ENCODE data around the gene INTS3. TPM values are rescaled to one million over a fixed set of nuclear protein-coding genes. Genes with fewer than 3 reads are reported as not detected.

Gene INTS3
- total RNA-seq, 4 donors from 2014 or later, result 31.4 to 55.3 (median 43.5) TPM

DNA sequence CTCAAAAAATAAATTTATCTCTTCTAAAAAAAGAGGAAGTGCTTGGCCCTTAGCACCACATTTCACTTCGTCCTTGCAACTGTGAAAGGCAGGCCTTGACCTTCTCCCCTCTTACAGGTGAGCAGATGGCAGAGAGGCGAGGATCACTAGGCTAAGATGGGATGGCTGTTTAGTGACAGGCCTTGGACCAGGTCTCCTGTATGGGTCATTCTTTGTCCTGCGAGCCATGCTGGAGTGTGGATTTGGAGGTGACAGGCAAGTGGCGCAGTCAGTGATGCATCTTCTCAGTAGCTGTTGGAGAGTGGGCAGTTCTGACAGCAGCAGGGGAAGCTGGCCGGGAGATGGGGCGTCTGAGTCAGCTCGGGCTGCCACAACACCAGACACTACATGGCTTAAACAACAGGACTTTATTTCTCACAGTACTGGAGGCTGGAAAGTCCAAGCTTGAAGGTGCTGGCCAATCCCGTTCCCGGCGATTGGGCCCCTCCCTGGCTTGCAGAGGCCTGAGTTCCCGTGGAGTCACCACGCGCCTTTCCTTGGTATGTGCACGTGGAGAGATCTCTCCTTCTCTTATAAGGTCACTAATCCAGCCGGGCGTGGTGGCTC is 63.9 kb downstream of the INTS3 start:
- TF ChIP-seq EP300 (IDR thresholded peaks at IDR 0.05) (no peak), POLR2AphosphoS5 (IDR thresholded peaks at IDR 0.05) (no peak), POLR2A (IDR thresholded peaks at IDR 0.05) (no peak)
- TF ChIP-seq, protein P1, sequence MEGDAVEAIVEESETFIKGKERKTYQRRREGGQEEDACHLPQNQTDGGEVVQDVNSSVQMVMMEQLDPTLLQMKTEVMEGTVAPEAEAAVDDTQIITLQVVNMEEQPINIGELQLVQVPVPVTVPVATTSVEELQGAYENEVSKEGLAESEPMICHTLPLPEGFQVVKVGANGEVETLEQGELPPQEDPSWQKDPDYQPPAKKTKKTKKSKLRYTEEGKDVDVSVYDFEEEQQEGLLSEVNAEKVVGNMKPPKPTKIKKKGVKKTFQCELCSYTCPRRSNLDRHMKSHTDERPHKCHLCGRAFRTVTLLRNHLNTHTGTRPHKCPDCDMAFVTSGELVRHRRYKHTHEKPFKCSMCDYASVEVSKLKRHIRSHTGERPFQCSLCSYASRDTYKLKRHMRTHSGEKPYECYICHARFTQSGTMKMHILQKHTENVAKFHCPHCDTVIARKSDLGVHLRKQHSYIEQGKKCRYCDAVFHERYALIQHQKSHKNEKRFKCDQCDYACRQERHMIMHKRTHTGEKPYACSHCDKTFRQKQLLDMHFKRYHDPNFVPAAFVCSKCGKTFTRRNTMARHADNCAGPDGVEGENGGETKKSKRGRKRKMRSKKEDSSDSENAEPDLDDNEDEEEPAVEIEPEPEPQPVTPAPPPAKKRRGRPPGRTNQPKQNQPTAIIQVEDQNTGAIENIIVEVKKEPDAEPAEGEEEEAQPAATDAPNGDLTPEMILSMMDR (IDR thresholded peaks at IDR 0.05), result no peak
- Histone ChIP-seq H3K4me3 (no peak overlapping the region), H3K9me3 (no peaks in the 10 kb centered on the region), H3K27me3 (no peaks in the 10 kb centered on the region), H3K36me3 (no peaks in the 10 kb centered on the region), H3K4me1 (peaks cover 0 to 37% (median 4%) of the 10 kb centered on the region in 3 donors), H3K27ac (peak overlapping the region; percentile 88 to 94 (median 91))
- no peak for ATAC-seq
- 75 to 92% methylated on average over 1 to 4 of the region's 16 CpGs for WGBS, 2 donors (ENCODE audit: low coverage in 1 of 2)

GRCh38 chr1:153792631-153793041 is 64.8 kb downstream of the INTS3 start:
- no peak for ATAC-seq
- H3K27me3 ChIP-seq, result no peaks in the 10 kb centered on the region
- H3K4me1 ChIP-seq, result peaks cover 0 to 41% (median 4%) of the 10 kb centered on the region in 3 donors
- no peaks in the 10 kb centered on the region for H3K36me3 ChIP-seq
- H3K27ac ChIP-seq, result no peak overlapping the region
- no peaks in the 10 kb centered on the region for H3K9me3 ChIP-seq
- TF ChIP-seq POLR2A (IDR thresholded peaks at IDR 0.05) (no peak), POLR2AphosphoS5 (IDR thresholded peaks at IDR 0.05) (no peak), EP300 (IDR thresholded peaks at IDR 0.05) (no peak)
- TF ChIP-seq, protein P1 (IDR thresholded peaks at IDR 0.05), result no peak
- no CpG with 5 or more reads among the region's 11 CpGs for WGBS, 2 donors (ENCODE audit: low coverage in 1 of 2)
- no peak overlapping the region for H3K4me3 ChIP-seq

GRCh38 chr1:153793261-153793972 is 65.6 kb downstream of the INTS3 start:
- 100% methylated on average over 1 of the region's 9 CpGs; no CpG with 5 or more reads in 1 of the 2 donors for WGBS, 2 donors (ENCODE audit: low coverage in 1 of 2)
- Histone ChIP-seq H3K4me1 (peaks cover 0 to 37% (median 4%) of the 10 kb centered on the region in 3 donors), H3K36me3 (no peaks in the 10 kb centered on the region), H3K27me3 (no peaks in the 10 kb centered on the region), H3K9me3 (no peaks in the 10 kb centered on the region), H3K27ac (no peak overlapping the region), H3K4me3 (no peak overlapping the region)
- TF ChIP-seq EP300 (IDR thresholded peaks at IDR 0.05), result no peak
- no peak for TF ChIP-seq POLR2AphosphoS5 (IDR thresholded peaks at IDR 0.05)
- TF ChIP-seq POLR2A (IDR thresholded peaks at IDR 0.05), result no peak
- TF ChIP-seq, protein P1 (IDR thresholded peaks at IDR 0.05), result no peak
- no peak for ATAC-seq

GRCh38 chr1:153793973-153794615 is 66.2 kb downstream of the INTS3 start:
- WGBS, 2 donors (ENCODE audit: low coverage in 1 of 2), result 81 to 100% methylated on average over 1 to 4 of the region's 12 CpGs
- Histone ChIP-seq H3K4me1 (peaks cover 0 to 30% (median 4%) of the 10 kb centered on the region in 3 donors), H3K27ac (no peak overlapping the region), H3K9me3 (no peaks in the 10 kb centered on the region), H3K4me3 (no peak overlapping the region), H3K27me3 (no peaks in the 10 kb centered on the region), H3K36me3 (no peaks in the 10 kb centered on the region)
- TF ChIP-seq, protein P1 (IDR thresholded peaks at IDR 0.05), result no peak
- TF ChIP-seq POLR2AphosphoS5 (IDR thresholded peaks at IDR 0.05), result no peak
- no peak for TF ChIP-seq EP300 (IDR thresholded peaks at IDR 0.05)
- no peak for ATAC-seq

Measured in gastroesophageal sphincter (tissue), 4 donors.